Rectal smooth muscle tissue (tissue), 1 donor: Measurements from ENCODE around the gene NMRK1.

Experiments used
- H3K27ac ChIP-seq: one replicate; pipeline ENCODE4 v1.7.0; 2013; ENCODE audit warnings: low read depth, low read length, inconsistent platforms
- H3K27me3 ChIP-seq: one replicate; pipeline ENCODE4 v1.7.0; 2013; ENCODE audit warnings: low read length; ENCODE audit not compliant: control insufficient read depth, insufficient read depth
- H3K36me3 ChIP-seq: one replicate; pipeline ENCODE4 v1.7.0; 2013; ENCODE audit warnings: low read length; ENCODE audit not compliant: control insufficient read depth, insufficient read depth
- H3K4me1 ChIP-seq: one replicate; pipeline ENCODE4 v1.7.0; 2013; ENCODE audit warnings: low read length; ENCODE audit not compliant: control insufficient read depth, insufficient read depth
- H3K4me3 ChIP-seq: one replicate; pipeline ENCODE4 v1.7.0; 2013; ENCODE audit warnings: low read length
- H3K9ac ChIP-seq: one replicate; pipeline ENCODE4 v1.7.0; 2013; ENCODE audit warnings: low read length

The NMRK1 gene

GRCh38 chr9:75071530-75072122 is 16.3 kb downstream of the NMRK1 start:
- H3K27ac ChIP-seq = no peak overlapping the region
- no peak overlapping the region for H3K9ac ChIP-seq
- H3K27me3 ChIP-seq = no peaks in the 10 kb centered on the region
- H3K4me3 ChIP-seq = no peak overlapping the region
- no peaks in the 10 kb centered on the region for H3K36me3 ChIP-seq
- H3K4me1 ChIP-seq = no peaks in the 10 kb centered on the region

GRCh38 chr9:75069171-75069570 is 18.8 kb downstream of the NMRK1 start:
- no peaks in the 10 kb centered on the region for H3K36me3 ChIP-seq
- no peak overlapping the region for H3K27ac ChIP-seq
- H3K4me1 ChIP-seq = peaks cover 3% of the 10 kb centered on the region
- no peak overlapping the region for H3K9ac ChIP-seq
- no peak overlapping the region for H3K4me3 ChIP-seq
- H3K27me3 ChIP-seq = no peaks in the 10 kb centered on the region

GRCh38 chr9:75067894-75068293 is 20.1 kb downstream of the NMRK1 start:
- no peaks in the 10 kb centered on the region for H3K36me3 ChIP-seq
- H3K4me1 ChIP-seq = peaks cover 4% of the 10 kb centered on the region
- H3K9ac ChIP-seq = no peak overlapping the region
- no peak overlapping the region for H3K27ac ChIP-seq
- H3K4me3 ChIP-seq = no peak overlapping the region
- no peaks in the 10 kb centered on the region for H3K27me3 ChIP-seq

GRCh38 chr9:75065510-75065909 is 22.4 kb downstream of the NMRK1 start:
- Histone ChIP-seq H3K27ac (no peak overlapping the region), H3K27me3 (no peaks in the 10 kb centered on the region), H3K36me3 (no peaks in the 10 kb centered on the region), H3K4me1 (peaks cover 4% of the 10 kb centered on the region), H3K4me3 (no peak overlapping the region), H3K9ac (no peak overlapping the region)

- Histone ChIP-seq H3K27ac (no peak overlapping the region), H3K9ac (no peak overlapping the region), H3K36me3 (no peaks in the 10 kb centered on the region), H3K4me3 (no peak overlapping the region), H3K4me1 (peaks cover 4% of the 10 kb centered on the region), H3K27me3 (no peaks in the 10 kb centered on the region)
Observed at GRCh38 chr9:75064307-75065025, 23.5 kb downstream of the NMRK1 start.

GRCh38 chr9:75063556-75064305 is 24.2 kb downstream of the NMRK1 start:
- Histone ChIP-seq H3K4me3 (no peak overlapping the region), H3K27ac (no peak overlapping the region), H3K4me1 (peaks cover 4% of the 10 kb centered on the region), H3K27me3 (no peaks in the 10 kb centered on the region), H3K36me3 (no peaks in the 10 kb centered on the region), H3K9ac (no peak overlapping the region)

- Histone ChIP-seq H3K27ac (no peak overlapping the region), H3K4me1 (peaks cover 4% of the 10 kb centered on the region), H3K36me3 (no peaks in the 10 kb centered on the region), H3K27me3 (no peaks in the 10 kb centered on the region), H3K4me3 (no peak overlapping the region), H3K9ac (no peak overlapping the region)
Observed at GRCh38 chr9:75061169-75061568, 26.8 kb downstream of the NMRK1 start.

- Histone ChIP-seq H3K4me3 (no peak overlapping the region), H3K27me3 (no peaks in the 10 kb centered on the region), H3K36me3 (no peaks in the 10 kb centered on the region), H3K4me1 (no peaks in the 10 kb centered on the region), H3K9ac (no peak overlapping the region), H3K27ac (no peak overlapping the region)
Observed at GRCh38 chr9:75054368-75055001, 33.5 kb downstream of the NMRK1 start.

GRCh38 chr9:75053869-75054268 is 34.1 kb downstream of the NMRK1 start:
- H3K4me1 ChIP-seq = no peaks in the 10 kb centered on the region
- H3K27me3 ChIP-seq = no peaks in the 10 kb centered on the region
- H3K9ac ChIP-seq = no peak overlapping the region

GRCh38 chr9:75051285-75051684 is 36.7 kb downstream of the NMRK1 start:
- H3K4me1 ChIP-seq = no peaks in the 10 kb centered on the region
- H3K36me3 ChIP-seq = no peaks in the 10 kb centered on the region
- no peak overlapping the region for H3K27ac ChIP-seq
- no peak overlapping the region for H3K4me3 ChIP-seq
- no peaks in the 10 kb centered on the region for H3K27me3 ChIP-seq
- H3K9ac ChIP-seq = no peak overlapping the region

More at GRCh38 chr9:75053869-75054268, 34.1 kb downstream of the NMRK1 start:
- no peaks in the 10 kb centered on the region for H3K36me3 ChIP-seq
- H3K4me3 ChIP-seq = no peak overlapping the region
- no peak overlapping the region for H3K27ac ChIP-seq

- Histone ChIP-seq H3K27me3 (no peaks in the 10 kb centered on the region), H3K27ac (no peak overlapping the region), H3K9ac (no peak overlapping the region), H3K36me3 (no peaks in the 10 kb centered on the region), H3K4me1 (no peaks in the 10 kb centered on the region), H3K4me3 (no peak overlapping the region)
Observed at GRCh38 chr9:75047506-75047905, 40.4 kb downstream of the NMRK1 start.

- no peak overlapping the region for H3K9ac ChIP-seq
- no peak overlapping the region for H3K4me3 ChIP-seq
- H3K27me3 ChIP-seq = no peaks in the 10 kb centered on the region
- H3K27ac ChIP-seq = no peak overlapping the region
- no peaks in the 10 kb centered on the region for H3K4me1 ChIP-seq
- no peaks in the 10 kb centered on the region for H3K36me3 ChIP-seq
Observed at GRCh38 chr9:75046725-75047345, 41.1 kb downstream of the NMRK1 start.
